Measurements from ENCODE around the gene OR4K5.
A peak's percentile ranks its signal among the peaks of the same experiment; 100 is the strongest.
"Not testable (repeated sequence)": the region's sequence is repeated elsewhere in the genome, so short reads cannot be mapped to it uniquely, and the experiment has no call there.

OR4K5 gene, protein sequence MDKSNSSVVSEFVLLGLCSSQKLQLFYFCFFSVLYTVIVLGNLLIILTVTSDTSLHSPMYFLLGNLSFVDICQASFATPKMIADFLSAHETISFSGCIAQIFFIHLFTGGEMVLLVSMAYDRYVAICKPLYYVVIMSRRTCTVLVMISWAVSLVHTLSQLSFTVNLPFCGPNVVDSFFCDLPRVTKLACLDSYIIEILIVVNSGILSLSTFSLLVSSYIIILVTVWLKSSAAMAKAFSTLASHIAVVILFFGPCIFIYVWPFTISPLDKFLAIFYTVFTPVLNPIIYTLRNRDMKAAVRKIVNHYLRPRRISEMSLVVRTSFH

DNA sequence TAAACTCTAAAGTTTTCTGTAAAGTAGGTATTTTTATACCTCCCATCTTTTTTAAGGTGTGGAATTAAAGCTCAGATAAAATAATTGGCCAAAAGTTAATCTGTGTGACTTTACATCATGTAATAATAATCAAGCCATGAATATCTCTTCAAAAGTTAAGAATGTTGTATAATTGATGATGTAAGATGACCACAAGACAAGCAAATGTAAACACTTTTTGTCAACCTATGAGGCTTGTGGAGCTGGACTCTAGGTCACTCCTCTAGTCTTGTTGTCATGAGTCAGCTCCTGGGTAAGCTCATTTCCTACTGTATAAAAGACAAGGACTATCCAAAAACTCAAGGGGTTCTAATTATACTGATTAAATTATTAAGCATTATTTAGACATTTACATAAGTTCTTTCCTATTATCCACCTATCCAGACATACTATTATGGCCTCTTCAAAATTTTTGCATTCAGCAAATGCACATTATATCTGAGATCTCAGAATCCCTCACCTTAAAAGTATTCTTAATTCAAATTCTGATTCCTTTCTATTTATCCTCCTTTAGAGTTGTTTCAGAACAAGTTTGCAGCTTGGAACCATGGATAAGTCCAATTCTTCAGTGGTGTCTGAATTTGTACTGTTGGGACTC, at the start of gene OR4K5:
OR4K5 (plus strand) TSS at position 587 of the 637 bp plus-strand sequence; CDS start at position 587, 0 bp downstream.
- DNase-seq (ENCODE audit: insufficient read length, low spot score) (no peak), FAIRE-seq (no peak)

DNA sequence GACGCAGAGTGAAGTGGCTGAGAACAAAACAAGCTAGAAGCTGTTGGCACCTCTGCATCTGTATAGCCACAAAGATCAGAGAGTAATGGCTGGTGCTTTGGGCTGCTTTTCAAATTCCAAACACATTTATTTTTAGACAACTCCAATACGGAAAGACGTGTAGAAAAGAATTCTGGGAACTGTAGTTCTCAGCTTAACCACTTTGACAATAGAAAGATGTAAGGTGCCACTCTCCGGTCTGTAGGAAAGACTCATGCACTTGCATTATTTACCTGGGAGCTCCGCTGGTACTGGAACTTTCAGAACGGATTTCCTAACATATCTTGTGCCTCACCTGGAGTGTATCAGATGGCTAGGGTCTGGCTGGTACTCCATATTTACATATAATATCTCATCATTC, 47.2 kb upstream of the OR4K5 start:
- no peak for DNase-seq (ENCODE audit: insufficient read length, low spot score)
- no peak for FAIRE-seq

DNA sequence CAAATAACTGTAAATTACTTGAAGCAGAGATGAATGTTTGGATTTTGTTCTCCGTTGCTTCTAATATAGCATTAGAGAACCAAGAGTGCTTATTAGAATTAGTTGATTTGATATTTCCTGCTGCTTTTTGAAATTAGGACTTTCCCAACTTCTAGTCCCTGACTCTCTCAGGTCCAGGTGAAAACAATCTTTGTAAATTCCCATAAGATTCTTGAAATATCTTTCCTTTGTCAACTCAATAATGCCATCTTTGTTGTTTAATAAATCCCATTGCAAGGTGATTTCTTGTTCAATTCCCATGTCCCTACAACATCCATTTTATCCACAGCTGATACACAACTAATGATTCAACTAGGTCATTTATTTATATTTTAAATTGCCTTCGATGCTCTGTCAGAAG, 45.6 kb upstream of the OR4K5 start, which contains the start of gene OR4K2:
OR4K2 (plus strand) TSS at position 301 of the 400 bp plus-strand sequence. CDS start 1,126 bp downstream, outside the sequence.
- DNase-seq (ENCODE audit: insufficient read length, low spot score) (no peak), FAIRE-seq (no peak)

DNA sequence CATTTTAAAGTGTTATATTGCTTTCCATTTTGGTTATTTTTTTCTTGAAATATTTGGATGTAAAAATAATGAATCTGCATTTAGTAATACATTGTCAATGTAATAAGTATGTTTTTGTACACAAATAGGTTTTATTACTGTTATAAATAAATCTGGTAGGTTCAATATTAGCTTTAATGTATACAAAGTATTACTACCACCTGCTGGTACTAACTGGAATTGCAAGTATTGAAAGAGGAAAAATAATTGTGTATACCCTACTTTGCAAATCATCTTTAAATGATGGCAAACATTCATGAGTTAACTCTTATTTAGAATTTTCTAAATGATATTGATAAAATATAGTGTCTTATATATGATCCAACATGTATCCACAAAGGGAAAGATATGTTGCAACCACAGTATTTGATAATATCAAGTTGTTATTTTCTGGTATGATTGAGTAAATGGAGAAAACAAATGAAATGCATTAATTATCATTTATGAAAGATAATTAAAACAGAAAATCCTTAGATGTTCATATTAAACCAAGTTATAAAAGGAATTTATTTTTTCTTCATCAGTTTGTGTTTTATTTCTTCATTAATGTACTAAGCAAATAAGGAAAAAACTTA, 42.3 kb upstream of the OR4K5 start:
- DNase-seq (ENCODE audit: insufficient read length, low spot score) (peak; percentile 10), FAIRE-seq (no peak)

DNA sequence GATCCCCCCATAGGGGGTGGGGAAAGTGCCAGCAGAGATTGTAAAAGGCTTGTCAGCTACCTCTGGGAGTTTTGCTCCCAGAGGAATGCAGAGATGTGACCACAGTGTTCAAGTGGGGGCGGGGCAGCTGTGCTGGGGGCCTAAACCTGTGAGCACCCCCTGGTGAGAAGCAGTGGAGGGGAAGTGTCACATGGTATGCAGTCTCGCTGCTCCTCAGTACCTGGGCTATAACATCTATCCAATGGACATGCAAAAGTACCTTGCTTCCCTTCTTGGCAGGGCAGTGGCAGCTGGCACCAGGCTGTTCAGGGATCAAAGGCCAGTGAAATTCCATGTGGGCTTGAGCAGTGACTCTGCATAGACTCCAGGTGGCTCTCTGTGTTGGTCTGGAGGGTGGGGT, 25.1 kb upstream of the OR4K5 start:
- DNase-seq (ENCODE audit: insufficient read length, low spot score) = no peak
- FAIRE-seq = no peak

DNA sequence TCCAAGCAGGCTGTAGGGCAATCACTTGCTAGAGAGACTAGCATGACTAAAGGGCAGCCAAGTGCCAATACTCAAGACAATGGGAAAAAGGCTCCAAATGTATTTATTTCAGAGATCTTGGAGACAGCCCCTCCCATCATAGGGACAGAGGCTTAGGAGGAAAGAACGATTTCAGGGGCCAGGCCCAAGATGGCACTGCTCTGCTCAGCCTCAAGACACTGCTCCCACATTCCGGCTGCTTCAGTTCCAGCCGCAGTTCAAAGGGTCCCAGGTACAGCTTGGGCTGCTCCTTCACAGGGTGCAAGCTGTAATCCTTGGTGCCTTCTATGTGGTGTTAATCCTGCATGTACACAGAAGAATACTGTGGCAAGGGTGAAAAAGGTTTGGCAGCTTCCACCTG, 19.4 kb upstream of the OR4K5 start:
- DNase-seq (ENCODE audit: insufficient read length, low spot score) = no peak
- FAIRE-seq = no peak

DNA sequence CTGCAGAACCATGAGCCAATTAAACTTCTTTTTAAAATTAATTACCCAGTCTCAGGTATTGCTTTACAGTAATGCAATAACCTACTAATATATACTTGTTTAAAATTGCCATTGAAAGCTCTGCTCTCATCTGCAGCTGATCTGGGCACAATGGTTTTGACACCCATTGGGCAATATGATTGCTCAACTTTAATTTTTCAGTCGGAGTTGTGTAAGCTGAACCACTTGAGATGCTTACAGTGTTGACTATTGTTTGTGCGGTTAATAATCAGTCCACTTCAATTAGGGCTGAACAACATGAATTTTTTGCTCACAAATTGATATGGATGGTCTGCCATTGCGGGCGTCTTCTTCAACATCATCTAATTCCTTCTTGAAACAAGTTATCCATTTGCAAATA, 18.0 kb upstream of the OR4K5 start:
- DNase-seq (ENCODE audit: insufficient read length, low spot score) (no peak), FAIRE-seq (no peak)

DNA sequence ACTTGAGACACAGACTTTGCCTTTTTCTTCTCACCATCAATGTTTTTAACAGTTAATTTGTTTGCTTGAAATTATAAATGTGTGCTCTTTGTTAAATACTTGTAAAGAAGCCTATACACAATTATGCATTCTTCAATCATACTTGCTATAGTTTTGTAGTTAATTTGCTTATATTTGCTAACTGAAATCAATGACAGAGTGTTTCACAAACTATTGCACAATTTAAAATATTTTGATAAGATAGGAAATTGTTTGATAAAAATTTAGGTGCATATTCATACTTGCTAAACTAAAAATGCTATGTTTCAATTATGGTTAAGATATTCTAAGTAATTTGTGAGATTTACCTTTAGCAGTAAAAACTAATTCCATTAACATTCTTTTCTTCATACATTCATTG, 13.7 kb upstream of the OR4K5 start:
- FAIRE-seq = no peak

DNA sequence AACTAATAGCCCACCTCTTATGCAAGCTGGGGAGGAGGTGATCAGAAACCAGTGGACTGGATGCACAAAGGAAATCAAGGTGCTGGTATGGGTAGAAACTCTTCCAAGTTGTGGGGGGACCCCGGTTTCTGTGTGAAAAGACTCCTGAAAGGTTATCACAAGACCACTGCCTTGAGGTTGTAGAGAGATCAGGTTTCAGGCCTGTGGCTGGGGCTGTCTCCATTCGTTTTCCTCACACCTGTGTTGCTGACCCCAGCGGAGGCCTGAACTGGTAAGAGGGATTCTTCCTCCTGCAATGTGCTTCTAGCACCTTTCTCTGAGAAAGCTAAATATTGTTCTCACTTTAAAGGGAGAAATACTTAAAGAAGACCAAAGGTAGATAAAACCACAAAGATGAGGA, 9.3 kb upstream of the OR4K5 start:
- DNase-seq (ENCODE audit: insufficient read length, low spot score) (no peak), FAIRE-seq (no peak)

More for the DNA sequence above, 13.7 kb upstream of the OR4K5 start:
- DNase-seq (ENCODE audit: insufficient read length, low spot score) = no peak

DNA sequence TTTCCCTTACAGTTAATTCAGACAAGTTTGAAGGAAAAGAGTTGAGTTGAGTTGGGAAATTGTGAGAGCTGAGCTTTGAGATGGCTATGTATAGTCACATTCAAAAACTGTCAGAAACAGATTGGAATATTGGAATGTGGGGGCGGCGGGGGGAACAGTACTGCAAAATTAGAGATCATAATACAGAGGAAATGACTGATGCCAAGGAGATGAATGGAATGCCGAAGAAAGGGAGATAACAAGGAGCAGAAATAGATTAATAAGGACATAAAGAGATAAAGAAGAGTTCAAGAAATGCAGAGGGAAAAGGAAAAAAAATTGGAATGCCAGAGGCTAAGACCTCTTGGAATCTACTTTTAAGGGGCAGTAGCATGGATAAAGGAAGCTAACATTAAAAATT, 3.2 kb upstream of the OR4K5 start:
- DNase-seq (ENCODE audit: insufficient read length, low spot score) = no peak
- FAIRE-seq = no peak

DNA sequence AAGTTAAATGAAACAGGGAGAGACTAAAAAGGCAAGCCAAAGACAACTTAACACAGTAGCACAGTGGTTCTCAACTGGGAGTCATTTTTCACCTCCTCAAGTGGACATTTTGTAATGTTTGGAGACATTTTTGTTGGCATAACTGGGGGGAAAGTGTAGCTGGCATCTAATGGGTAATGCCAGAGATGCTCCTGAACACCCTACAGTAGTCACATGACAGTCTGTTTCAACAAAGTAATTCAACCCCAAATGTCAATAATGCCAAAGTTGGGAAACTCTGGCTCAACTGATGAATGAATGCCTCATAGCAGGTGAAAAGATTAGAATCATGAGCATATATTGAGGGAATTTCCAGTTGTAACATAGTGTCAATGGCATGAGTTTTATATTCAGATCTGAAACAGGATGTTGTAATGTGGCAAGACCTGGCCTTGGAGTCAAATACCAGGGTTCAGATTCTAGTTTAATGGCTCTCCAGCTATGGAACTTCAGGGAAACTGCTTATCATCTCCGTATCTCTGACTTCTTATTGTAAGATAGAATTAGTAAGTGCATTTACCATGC, 2.4 kb upstream of the OR4K5 start:
- FAIRE-seq (no peak), DNase-seq (ENCODE audit: insufficient read length, low spot score) (no peak)

DNA sequence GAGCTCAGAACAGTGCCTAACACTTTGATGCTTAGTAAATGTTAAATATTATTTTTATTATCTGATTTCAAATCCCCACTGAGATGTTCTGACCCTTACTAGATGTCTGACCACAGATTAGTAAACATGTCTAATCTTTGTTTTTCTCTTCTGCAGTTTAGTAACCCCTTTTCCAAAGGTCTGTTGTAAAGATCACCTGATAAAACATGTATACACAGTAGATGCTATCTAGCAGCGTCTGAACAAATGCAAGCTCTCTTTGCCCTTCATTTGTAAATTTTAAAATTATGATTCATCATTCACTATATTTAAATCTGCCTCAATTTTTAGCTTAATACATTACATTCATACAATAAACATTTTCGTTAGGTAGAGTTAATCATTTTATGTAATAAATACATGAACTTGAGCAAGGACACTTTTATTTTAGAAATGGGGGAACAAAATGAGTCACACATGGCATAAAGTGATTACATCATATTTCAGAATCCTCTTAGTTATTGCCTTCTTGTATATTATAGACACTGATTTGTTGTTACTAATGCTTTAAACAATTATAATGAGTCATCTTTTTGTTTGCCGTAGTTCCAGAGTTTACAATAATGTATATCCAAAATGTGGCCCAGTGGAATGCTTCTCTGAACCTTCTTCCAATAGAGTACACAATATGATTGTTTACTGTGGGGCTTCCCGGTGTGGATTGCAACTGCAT, 1.7 kb upstream of the OR4K5 start:
- FAIRE-seq (no peak), DNase-seq (ENCODE audit: insufficient read length, low spot score) (no peak)

DNA sequence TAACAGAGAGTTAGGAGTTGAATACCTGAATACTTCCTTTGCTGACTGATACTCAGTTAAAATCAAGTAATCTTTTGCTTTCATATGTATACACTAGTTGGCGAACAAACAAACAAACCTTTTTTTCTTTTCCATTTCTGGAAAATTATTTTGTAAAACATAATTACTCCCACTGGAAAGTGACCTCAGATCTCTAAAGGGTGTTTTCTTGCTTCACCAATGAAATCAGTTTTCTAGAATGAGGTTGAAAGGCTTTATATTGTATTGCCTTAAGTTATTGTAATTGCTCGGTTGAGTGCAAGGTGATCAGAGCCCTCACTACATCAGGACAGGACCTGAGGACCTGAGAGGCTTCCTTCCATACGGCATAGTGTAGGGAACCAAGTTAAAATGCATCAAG, 10.2 kb downstream of the OR4K5 start, which contains the start of gene OR4K1:
OR4K1 (plus strand) TSS at position 301 of the 400 bp plus-strand sequence. CDS start 4,750 bp downstream, outside the sequence.
- no peak for FAIRE-seq

DNA sequence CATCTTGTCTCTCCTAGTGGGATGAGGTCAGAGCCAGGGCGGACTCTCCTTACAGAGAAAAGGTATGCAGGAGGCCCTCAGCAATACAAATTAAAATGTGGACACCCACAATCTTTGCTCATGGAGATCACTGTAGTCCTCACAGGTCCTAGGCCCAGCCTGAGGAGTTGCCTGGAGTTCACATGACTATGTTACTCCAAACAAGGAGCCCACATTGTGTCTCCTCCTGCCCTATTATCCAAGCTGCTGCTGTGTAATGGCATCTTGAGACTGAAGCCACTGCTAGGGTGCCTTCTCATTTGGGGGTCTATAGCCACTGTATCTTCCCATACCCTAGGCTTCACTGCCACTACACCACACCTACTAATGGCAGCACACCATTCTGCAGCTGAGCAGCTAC, 21.3 kb downstream of the OR4K5 start:
- DNase-seq (ENCODE audit: insufficient read length, low spot score) (no peak), FAIRE-seq (no peak)

More for the DNA sequence above, 10.2 kb downstream of the OR4K5 start, which contains the start of gene OR4K1:
- no peak for DNase-seq (ENCODE audit: insufficient read length, low spot score)

DNA sequence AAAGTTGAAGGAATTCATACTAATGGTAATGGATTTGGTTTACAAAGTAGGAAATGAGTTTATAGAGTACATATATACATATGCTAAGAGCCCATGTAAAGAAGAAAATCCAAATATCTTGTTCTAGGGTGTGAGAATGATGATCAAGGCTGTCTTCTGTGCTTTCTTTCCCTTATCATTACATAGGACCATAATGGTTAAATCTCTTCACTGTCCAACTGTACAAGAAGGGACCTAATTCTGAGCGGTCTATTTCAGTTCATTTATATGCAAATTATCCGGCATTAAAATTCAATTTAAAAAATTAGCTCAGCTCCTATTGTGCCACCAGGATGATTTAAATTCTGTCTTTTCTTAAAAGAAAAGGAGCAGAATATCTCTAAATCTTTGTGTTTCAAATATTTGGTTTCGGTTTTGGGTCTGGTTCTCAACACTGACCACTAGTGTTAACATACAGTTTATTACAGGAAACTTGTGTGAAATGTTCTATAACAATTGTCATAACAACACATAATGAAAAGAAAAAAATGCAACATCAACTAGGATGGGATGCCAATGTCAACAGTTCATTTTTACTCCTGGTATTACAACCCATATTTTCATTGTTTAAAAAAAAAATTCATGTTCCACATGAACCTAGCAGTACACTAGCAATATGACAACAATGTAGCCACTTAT, 27.1 kb downstream of the OR4K5 start:
- FAIRE-seq = no peak
- no peak for DNase-seq (ENCODE audit: insufficient read length, low spot score)

DNA sequence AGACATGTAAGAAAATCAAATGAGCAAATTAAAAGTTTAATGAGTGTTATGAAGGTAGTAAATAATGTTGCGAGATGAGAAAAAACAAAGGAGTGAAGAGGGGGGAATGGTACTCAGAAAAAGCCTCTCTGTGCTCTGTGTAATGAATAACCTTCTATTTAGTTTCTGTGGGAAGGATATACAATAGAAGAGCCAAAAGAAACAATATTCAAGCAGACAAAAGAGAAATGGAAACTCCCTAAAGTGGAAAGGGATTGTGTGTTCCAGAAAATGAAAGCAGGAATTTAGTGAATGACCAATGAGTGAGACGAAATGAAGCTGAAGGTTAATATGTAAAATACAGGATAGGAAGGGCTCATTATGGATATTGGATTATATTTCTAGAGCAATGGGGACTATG, 28.8 kb downstream of the OR4K5 start:
- no peak for DNase-seq (ENCODE audit: insufficient read length, low spot score)
- FAIRE-seq = no peak

DNA sequence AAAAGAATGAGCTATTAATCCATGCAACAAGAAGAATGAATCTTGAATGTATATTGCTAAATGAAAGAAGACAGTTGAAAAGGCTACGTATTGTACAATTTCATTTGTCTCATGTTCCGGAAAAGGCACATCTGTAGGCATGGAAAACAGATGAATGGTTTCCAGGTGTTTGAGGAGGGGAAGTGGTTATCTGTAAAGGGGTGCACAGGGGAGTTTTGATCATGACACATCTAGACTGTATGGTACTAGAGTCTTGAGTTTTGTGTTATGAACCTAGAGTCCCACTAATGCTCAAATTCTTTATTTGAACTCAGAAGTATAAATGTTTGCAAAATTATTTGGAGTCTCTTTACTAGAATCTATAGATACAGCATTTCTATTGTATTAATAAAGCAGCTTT, 49.3 kb downstream of the OR4K5 start:
- not testable (repeated sequence) for DNase-seq (ENCODE audit: insufficient read length, low spot score); FAIRE-seq
